OCI-M2 (cell line): ENCODE measurements around the gene PDS5A.
"Not testable (repeated sequence)": the region's sequence is repeated elsewhere in the genome, so short reads cannot be mapped to it uniquely, and the experiment has no call there.

Experiments
- DNase-seq: peaks from one replicate; lab custom pipeline; 2025; ENCODE audit not compliant: unreplicated experiment; lab: John Stamatoyannopoulos, UW

Gene PDS5A

GRCh38 chr4:39977489-39978377 lies at the start of gene PDS5A:
PDS5A (minus strand) TSS chr4:39977911; CDS start chr4:39976577, 1,334 bp downstream.
- no peak for DNase-seq

GRCh38 chr4:40024049-40024448 lies 46.3 kb upstream of the PDS5A start:
- not testable (repeated sequence) for DNase-seq

- not testable (repeated sequence) for DNase-seq
These were observed 43.4 kb upstream of the PDS5A start for GRCh38 chr4:40021116-40021515.

- no peak for DNase-seq
These were observed 42.5 kb upstream of the PDS5A start for GRCh38 chr4:40020221-40020620.

DNA sequence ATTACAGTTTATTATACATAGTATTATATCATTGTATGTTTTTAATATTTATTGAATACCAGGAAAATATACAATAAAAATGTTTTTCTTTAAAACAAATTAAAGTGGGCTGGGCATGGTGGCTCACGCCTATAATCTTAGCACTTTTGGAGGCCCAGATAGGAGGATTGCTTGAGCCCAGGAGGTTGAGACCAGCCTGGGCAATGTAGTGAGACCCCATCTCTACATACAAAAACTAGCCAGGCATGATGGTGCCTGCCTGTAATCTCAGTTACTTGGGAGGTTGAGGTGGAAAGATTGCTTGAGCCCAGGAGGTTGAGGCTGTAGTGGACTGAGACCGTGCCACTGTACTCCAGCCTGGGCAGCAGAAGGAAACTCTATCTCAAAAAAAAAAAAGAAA lies 38.3 kb upstream of the PDS5A start:
- no peak for DNase-seq

- peak; percentile 10 for DNase-seq
These were observed 26.3 kb upstream of the PDS5A start for GRCh38 chr4:40003986-40004385.

- DNase-seq, result no peak
These were observed 23.0 kb upstream of the PDS5A start for GRCh38 chr4:40000711-40001110.

DNA sequence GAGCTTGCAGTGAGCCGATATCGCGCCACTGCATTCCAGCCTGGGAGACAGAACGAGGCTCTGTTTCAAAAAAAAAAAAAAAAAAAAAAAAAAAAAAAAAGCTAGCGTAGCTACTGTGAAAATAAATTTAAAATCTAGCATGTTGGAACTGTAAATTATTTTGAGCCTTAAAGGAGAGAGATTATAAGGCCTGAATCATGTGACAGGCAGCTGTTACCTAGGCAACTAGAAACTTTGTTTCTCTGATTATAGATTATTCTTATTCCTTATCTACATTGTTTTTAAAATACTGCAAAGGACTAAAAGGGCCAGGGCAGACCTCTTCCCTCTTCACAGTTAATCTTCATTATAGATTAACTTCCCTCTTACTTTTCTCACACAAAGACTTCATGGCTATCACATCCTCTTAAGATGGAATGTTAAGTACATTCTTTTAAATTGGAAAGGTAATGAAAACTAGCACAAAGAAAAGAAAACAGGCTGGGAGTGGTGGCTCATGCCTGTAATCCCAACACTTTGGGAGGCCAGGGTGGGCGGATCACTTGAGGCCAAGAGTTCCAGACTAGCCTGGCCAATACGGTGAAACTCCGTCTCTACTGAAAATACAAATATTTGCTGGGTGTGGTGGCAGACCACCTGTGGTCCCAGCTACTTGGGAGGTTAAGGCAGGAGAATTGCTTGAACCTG lies 21.1 kb upstream of the PDS5A start:
- DNase-seq, result no peak

GRCh38 chr4:39996811-39997210 lies 19.1 kb upstream of the PDS5A start:
- no peak for DNase-seq

DNA sequence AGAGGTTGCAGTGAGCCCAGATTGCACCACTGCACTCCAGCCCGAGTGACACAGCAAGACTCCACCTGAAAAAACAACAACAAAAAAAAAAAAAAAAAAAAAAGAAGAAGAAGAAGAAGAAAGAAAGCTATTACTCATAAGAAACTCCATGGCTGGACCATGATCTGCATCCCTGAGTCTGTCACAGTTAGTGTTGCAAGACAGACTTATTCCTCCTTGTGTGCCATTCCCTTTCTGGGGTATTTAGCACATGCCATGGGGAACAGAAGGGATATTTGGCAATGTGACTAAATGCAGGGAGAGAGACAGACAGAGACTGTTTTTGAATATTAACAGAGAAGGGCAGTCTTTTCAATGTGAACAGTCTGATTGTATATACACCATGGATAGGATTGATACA lies 16.7 kb upstream of the PDS5A start:
- no peak for DNase-seq

- DNase-seq, result not testable (repeated sequence)
These were observed 11.7 kb upstream of the PDS5A start for GRCh38 chr4:39989381-39989780.

DNA sequence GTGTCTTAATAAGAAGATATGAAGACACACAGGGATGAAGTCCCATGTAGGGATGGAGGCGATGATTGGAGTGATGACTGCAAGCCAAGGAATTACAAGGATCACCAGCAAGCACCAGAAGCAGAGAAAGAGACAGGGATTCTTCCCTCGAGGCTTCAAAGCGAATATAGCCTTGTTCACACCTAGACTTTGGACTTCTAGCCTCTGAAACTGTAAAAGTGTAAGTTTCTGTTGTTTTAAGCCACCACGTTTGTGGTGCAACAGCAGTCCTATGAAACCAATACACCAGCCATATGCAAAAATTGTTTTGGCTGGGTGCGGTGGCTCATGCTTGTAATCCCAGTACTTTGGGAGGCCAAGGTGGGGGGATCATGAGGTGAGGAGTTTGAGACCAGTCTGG lies 9.8 kb upstream of the PDS5A start:
- DNase-seq, result no peak

- no peak for DNase-seq
These were observed 1.2 kb upstream of the PDS5A start for GRCh38 chr4:39978904-39979303.

DNA sequence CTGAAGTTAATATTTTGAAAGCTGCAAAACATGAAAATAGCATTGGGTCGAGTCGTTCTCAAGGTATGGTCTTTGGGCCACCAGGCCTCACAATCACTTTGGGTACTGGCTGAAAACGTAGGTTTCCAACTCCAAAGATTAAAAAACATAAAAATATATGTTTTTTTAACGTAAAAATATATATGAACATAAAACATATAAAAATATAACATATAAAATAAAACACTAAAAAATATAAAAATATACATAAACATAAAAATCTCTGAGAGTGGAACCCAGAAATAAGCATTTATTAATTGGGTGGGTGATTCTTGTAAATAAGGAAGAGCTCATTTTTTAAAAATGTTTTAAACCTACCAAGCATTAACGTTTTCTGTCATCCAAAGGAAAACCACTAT lies 666 bp upstream of the PDS5A start:
- no peak for DNase-seq

- no peak for DNase-seq
These were observed 694 bp downstream of the PDS5A start for GRCh38 chr4:39976945-39977488.

DNA sequence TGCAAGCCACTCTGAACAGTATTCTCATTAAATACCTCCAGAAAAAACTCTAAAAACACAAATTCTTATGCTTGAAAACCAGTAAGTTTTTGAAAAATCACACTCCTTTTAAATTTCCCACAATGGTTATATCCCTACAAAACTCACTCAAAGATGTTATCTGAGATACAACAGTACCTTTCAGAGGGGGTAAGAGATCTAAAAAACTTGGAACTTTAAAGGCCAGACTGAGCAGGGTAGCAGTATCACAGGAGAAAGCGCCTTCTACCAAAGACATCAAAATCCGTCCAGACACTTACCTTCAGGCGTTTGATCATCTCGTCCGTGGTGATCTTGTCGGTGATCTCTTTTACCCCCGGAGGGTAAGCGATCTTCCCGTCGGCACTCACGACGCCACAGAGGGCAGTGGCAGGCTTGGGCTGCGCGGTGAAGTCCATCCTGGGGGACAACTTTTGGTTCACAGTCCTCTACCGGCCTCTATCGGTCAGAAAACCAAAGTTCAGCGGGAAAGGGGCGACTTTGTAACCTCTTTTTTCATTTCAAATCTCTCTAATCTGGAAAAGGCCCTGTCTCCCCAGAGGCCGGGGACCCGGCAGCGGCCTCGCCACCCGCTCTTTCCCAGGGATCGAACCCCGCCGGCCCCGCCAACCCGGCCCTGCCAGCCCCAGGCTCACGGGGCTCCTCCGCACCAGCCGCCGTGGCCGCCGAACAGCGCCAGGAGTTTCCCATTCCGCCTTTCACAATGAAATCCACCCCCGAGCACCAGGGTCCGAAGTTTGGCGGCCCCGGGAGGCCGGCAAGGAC lies 1.4 kb downstream of the PDS5A start:
- DNase-seq, result no peak

DNA sequence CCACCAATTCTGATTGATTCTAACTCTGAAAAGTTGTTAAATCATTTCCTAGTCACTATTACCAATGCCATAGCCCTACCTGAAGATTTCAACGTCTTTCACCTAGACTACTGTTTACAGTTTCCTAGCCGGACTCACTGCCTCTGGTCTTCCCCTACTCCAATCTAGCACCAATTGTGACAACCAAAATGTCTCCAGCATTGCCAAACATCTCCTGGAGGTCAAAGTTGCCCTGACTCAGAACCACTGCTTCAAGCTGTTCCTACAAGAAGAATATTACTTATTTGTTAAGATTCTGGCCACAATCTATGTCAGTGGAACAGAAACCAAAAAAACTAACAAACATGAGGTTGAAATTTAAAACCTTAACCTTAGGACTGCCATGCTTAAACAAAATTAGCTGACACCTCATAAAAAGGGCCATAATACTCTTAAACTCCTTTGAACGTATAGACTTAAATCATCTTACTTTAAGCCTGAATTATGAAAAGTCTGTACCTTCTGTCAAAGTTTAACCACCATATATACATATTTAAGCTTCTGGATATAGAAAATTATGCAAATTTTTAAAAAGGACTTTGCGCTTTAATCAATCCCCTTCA lies 2.1 kb downstream of the PDS5A start:
- DNase-seq, result no peak

DNA sequence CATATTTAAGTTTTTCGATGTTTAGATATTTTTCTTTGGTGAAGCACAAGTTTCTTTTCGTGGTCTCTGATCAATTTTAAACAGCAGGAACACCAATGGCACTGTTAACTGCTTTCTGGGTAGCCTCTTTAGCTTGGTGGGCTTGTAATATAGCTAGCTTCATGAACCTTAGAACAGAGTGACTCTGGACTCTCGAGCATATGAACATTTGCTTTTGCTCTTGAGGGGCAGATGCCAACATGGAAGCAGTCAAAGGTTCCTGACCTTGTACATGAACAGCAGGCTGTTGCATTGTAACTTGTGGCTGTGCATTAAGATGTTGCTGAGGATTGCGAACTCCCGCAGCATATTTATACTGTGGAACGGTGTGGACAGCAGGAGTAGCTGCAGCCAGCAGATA lies 4.7 kb downstream of the PDS5A start:
- DNase-seq, result not testable (repeated sequence)

GRCh38 chr4:39970671-39971640 lies 6.8 kb downstream of the PDS5A start:
- no peak for DNase-seq

DNA sequence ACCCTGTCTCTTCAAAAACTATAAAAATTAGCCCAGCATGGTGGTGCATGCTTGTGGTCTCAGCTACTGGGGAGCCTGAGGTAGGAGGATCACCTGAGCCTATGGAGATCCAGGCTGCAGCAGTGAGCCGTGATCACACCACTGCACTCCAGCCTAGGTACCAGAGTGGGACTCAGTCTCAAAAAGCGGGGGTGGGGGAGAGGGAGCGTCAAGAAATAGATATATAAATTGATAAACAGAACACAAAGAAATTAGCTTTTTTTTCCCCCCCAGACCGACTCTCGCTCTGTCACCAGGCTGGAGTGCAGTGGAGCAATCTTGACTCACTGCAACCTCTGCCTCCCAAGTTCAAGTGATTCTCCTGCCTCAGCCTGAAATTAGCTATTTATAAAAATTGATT lies 14.1 kb downstream of the PDS5A start:
- no peak for DNase-seq
